Ovary (tissue), 9 donors: ENCODE data around the gene CLCN1. TPM values are rescaled to one million over a fixed set of nuclear protein-coding genes. Genes with fewer than 3 reads are reported as not detected.

Experiments
- DNase-seq, 5 donors: peaks; one replicate each; pipeline ENCODE4 v3.0.0-alpha.2; 2019 to 2020
- H3K27ac ChIP-seq, 2 donors: fragments of 200-600 bp; one replicate each; pipeline versions ENCODE4 v1.5.1 to v1.8.0; 2019 to 2022
- H3K27me3 ChIP-seq: fragments of 200-600 bp; one replicate; pipeline ENCODE4 v1.8.0; 2022
- H3K36me3 ChIP-seq: fragments of 200-600 bp; sonication (generic); one replicate; pipeline ENCODE4 v1.5.1; 2019
- H3K4me1 ChIP-seq: one replicate; pipeline ENCODE4 v1.8.1; 2013; ENCODE audit warnings: mild to moderate bottlenecking, moderate library complexity; ENCODE audit not compliant: insufficient read depth
- H3K4me3 ChIP-seq: fragments of 200-600 bp; sonication (generic); one replicate; pipeline ENCODE4 v1.5.1; 2017
- H3K9me3 ChIP-seq, 2 donors: fragments of 200-600 bp in 1 of 2; sonication (generic) in 1 of 2; one replicate each; pipeline versions ENCODE4 v1.5.1 to v1.8.1; 2013 to 2019; ENCODE audit warnings: mild to moderate bottlenecking in 1 of 2, moderate library complexity in 1 of 2
- EP300 ChIP-seq: sonication (generic); formaldehyde crosslinking; IDR thresholded peaks from one replicate; pipeline ENCODE4 v1.6.1; 2017; ENCODE audit warnings: antibody characterized with exemption
- POLR2A ChIP-seq: fragments of 450-650 bp; IDR thresholded peaks from one replicate; pipeline ENCODE4 v1.6.1; 2017; ENCODE audit warnings: antibody characterized with exemption, mild to moderate bottlenecking, moderate library complexity
- WGBS, 3 donors: extraction: QIAGEN DNeasy Blood & Tissue Kit in 1 of 3; methylation state at CpG; one replicate each; pipeline versions ENCODE4 v1.1.5 to v1.1.7; 2013 to 2017; 5-methylcytosine and 5-hydroxymethylcytosine counted together
- intact Hi-C, 4 donors: fragments of 100-400 bp; cut with DNase I; formaldehyde crosslinking; loops; one replicate each; pipeline versions ENCODE4 v1.11.0 to v1.15.1; 2022 to 2023
- polyA plus RNA-seq, 2 donors: library from polyadenylated mRNA; stranded (reverse); fragments of 200-250 nt in 1 of 2; fragments of 350-450 nt in 1 of 2; fragmentation: Illumina TruSeq in 1 of 2; extraction: RNeasy Lipid Tissue Mini Kit (QIAGEN cat#74804) in 1 of 2; gene quantifications; one replicate each; pipeline ENCODE4 v1.2.3, GENCODE V29; 2013 to 2014
- total RNA-seq, 7 donors: library from RNA; depleted of rRNA in 2 of 7; stranded (reverse); fragments of >200 nt in 2 of 7; fragmentation: NEBNext Ultra II Directional in 3 of 7; extraction: Animal tissue kit (Norgen Biotek cat#: 25700) in 3 of 7; gene quantifications; one replicate each; pipeline versions ENCODE4 v1.1.0 to v1.2.4, GENCODE V29; 2016 to 2023
- TF ChIP-seq, protein P1 (sequence below), 3 donors: fragments of 450-650 bp in 2 of 3; fragments of 200-600 bp in 1 of 3; IDR thresholded peaks; one replicate each; pipeline versions ENCODE4 v1.5.1 to v1.8.0; 2016 to 2022; ENCODE audit warnings: antibody characterized with exemption in 3 of 3, mild to moderate bottlenecking in 1 of 3
- donor health status: DM: no; HTN: no; CAD: no; lungs with moderate emphysema.
- donor health status: DM: no; HTN: no; CAD: no.
- donor health status: Bipolar disorder and iron deficiency.
- donor health status: DM: yes; HTN: yes; CAD: no.
- donor health status: DM: no; HTN: no; CAD: no.
- donor health status: DM: yes; HTN: yes; CAD: no.

Gene CLCN1
- total and polyA plus RNA-seq, 9 donors = 0.10 TPM; not detected in 8

DNA sequence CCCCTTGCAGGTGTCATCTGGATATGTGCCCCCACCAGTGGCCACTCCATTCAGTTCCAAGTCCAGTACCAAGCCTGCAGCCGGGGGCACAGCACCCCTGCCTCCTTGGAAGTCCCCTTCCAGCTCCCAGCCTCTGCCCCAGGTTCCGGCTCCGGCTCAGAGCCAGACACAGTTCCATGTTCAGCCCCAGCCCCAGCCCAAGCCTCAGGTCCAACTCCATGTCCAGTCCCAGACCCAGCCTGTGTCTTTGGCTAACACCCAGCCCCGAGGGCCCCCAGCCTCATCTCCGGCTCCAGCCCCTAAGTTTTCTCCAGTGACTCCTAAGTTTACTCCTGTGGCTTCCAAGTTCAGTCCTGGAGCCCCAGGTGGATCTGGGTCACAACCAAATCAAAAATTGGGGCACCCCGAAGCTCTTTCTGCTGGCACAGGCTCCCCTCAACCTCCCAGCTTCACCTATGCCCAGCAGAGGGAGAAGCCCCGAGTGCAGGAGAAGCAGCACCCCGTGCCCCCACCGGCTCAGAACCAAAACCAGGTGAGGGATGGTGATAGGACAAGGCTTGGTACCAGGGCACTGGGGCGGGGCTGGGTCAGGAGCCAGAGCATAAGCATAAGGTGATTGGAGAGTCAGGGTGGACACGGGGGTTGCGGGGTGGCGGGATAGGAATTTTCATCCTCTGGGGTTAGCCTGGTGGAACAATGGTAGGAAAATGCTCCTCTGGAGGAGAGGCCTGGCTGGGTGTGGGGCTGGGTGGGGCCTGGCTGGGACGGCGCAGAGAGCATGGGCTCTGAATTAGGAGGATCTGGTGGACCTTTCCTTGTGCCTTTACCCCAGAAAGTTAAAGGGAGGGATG is 67.1 kb downstream of the CLCN1 start:
- Histone ChIP-seq H3K9me3 (no peaks in the 10 kb centered on the region), H3K36me3 (no peaks in the 10 kb centered on the region), H3K4me3 (peak overlapping the region; percentile 88), H3K27me3 (no peaks in the 10 kb centered on the region), H3K27ac (peak overlapping the region; percentile 96 to 98), H3K4me1 (peaks cover 26% of the 10 kb centered on the region)
- no peak for DNase-seq
- intact Hi-C loops = no loop called here
- TF ChIP-seq POLR2A = no peak
- no peak for TF ChIP-seq EP300
- TF ChIP-seq, protein P1, sequence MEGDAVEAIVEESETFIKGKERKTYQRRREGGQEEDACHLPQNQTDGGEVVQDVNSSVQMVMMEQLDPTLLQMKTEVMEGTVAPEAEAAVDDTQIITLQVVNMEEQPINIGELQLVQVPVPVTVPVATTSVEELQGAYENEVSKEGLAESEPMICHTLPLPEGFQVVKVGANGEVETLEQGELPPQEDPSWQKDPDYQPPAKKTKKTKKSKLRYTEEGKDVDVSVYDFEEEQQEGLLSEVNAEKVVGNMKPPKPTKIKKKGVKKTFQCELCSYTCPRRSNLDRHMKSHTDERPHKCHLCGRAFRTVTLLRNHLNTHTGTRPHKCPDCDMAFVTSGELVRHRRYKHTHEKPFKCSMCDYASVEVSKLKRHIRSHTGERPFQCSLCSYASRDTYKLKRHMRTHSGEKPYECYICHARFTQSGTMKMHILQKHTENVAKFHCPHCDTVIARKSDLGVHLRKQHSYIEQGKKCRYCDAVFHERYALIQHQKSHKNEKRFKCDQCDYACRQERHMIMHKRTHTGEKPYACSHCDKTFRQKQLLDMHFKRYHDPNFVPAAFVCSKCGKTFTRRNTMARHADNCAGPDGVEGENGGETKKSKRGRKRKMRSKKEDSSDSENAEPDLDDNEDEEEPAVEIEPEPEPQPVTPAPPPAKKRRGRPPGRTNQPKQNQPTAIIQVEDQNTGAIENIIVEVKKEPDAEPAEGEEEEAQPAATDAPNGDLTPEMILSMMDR (IDR thresholded peaks at IDR 0.05) = no peak
- WGBS, 3 donors = 73 to 85% (median 79%) methylated on average over 15 of the region's 15 CpGs

DNA sequence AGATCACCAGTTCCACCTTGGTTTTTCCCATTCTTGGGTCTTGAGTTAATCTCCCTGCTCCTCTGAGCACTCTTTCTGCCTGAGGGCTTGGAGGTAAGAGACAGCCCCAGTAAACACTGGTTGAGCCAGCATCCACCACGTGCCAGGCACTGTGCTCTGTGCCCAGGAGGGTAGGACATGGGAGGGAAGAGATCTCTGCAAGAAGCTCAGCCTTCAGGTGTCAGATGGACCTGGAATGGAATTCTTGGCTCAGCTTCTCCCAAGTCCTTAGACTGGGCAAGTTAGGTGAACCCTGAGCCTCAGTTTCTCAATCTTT is 67.7 kb downstream of the CLCN1 start:
- DNase-seq = no peak
- intact Hi-C loops = no loop called here
- WGBS, 3 donors = 63 to 79% (median 75%) methylated on average over 1 of the region's 1 CpG
- no peaks in the 10 kb centered on the region for H3K36me3 ChIP-seq
- H3K4me3 ChIP-seq = no peak overlapping the region
- H3K27me3 ChIP-seq = no peaks in the 10 kb centered on the region
- no peak overlapping the region for H3K27ac ChIP-seq
- H3K9me3 ChIP-seq = no peaks in the 10 kb centered on the region
- TF ChIP-seq, protein P1 (IDR thresholded peaks at IDR 0.05) = no peak
- no peak for TF ChIP-seq POLR2A
- no peak for TF ChIP-seq EP300
- peaks cover 26% of the 10 kb centered on the region for H3K4me1 ChIP-seq

GRCh38 chr7:143384148-143384547 is 68.2 kb downstream of the CLCN1 start:
- Histone ChIP-seq H3K9me3 (no peaks in the 10 kb centered on the region), H3K4me3 (peak overlapping the region; percentile 1), H3K27ac (no peak overlapping the region), H3K4me1 (peaks cover 26% of the 10 kb centered on the region), H3K27me3 (no peaks in the 10 kb centered on the region), H3K36me3 (no peaks in the 10 kb centered on the region)
- 21 to 37% (median 22%) methylated on average over 5 of the region's 5 CpGs for WGBS, 3 donors
- intact Hi-C loops = no loop called here
- no peak for DNase-seq
- TF ChIP-seq, protein P1 (IDR thresholded peaks at IDR 0.05) = no peak
- TF ChIP-seq EP300 (no peak), POLR2A (no peak)

DNA sequence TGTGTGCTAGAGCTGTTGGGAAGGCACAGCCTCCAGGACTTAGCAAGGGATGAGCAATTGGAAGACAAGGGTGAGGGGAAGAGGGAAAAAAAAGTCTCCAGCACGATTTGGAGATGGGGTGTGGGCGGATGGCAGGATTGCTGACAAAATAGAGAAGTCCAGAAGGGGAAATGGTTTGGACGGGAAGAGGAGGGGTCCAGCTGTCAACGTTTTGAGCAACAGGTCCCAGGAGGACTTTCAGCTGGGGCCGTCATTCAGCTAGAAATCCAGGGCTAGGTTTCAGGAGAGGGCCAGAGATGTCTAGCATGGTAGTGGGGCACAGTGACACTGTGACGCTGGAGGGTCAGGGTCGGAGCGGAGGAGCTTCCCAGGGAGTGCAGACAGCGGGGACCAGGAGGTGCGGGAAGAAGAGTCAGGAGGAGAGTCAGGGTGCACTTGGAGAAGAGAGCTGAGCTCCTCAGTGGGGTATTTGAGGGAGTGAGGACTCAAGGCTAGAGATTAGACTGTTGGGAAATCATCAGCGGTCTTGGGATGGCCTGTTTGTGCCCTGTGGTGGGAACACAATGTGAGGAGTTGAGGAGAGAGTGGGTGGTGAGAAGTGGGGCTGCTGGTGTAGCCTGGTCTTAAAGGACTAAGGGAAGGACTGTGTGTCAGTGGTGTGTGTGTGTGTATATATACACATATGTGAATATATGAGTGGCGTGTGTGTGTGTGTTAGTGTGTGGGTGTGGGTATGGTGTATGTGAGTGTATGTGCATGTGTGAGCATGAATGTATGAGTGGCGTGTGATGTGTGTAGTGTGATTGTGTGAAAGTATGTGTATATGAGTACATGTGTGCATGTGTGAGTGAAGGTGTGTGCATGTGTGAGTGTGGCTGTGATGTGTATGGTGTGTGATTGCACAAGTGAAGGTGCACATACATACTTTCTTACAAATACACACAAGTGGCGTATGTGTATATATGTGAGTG is 69.0 kb downstream of the CLCN1 start:
- 30 to 40% (median 38%) methylated on average over 14 of the region's 14 CpGs for WGBS, 3 donors
- Histone ChIP-seq H3K9me3 (no peaks in the 10 kb centered on the region), H3K27ac (no peak overlapping the region), H3K27me3 (no peaks in the 10 kb centered on the region), H3K4me3 (peak overlapping the region; percentile 1), H3K36me3 (no peaks in the 10 kb centered on the region), H3K4me1 (peaks cover 26% of the 10 kb centered on the region)
- intact Hi-C loops = no loop called here
- peak in 1 of 5 donors; percentile 50 for DNase-seq
- no peak for TF ChIP-seq EP300
- TF ChIP-seq, protein P1 (IDR thresholded peaks at IDR 0.05) = no peak
- TF ChIP-seq POLR2A = no peak
